A549 (cell line): ENCODE data around the gene HCRTR1. TPM values are rescaled to one million over a fixed set of nuclear protein-coding genes. Genes with fewer than 3 reads are reported as not detected.

Source experiments
- ATAC-seq, 2 experiments: fragments of 200-7000 bp in 1 of 2; fragments of >200 bp in 1 of 2; cut with Nextera tagmentation in 1 of 2; cut with Tn5 transposase in 1 of 2; 3 replicates each; pipeline versions ENCODE4 v1.8.0 to v1.9.1; 2018 to 2020; ENCODE audit warnings: mild to moderate bottlenecking in 1 of 2, moderate library complexity in 1 of 2
- CTCF ChIA-PET: fragments of 300-600 bp; sonication (Branson Sonifier 250); formaldehyde crosslinking; extraction: SDS; loops from one replicate; lab custom pipeline; 2021; ENCODE audit warnings: antibody characterized with exemption, inconsistent platforms; lab: Yijun Ruan, JAX
- POLR2A ChIA-PET: fragments of 350-600 bp; formaldehyde crosslinking; extraction: SDS; loops from one replicate; lab custom pipeline; 2021; ENCODE audit warnings: antibody characterized with exemption, inconsistent platforms; lab: Yijun Ruan, JAX
- DNase-seq, 2 experiments: peaks; one replicate each; pipeline versions ENCODE4 v3.0.0 to v3.0.0-alpha.2; 2011 to 2016; ENCODE audit warnings: low read depth in 1 of 2, low spot score in 1 of 2
- FAIRE-seq: peaks from 2 replicates; lab custom pipeline; 2011; peaks lifted over from hg19 to GRCh38; lab: Jason Lieb, UNC
- H3K27ac ChIP-seq, 2 experiments: fragments of >200 bp; sonication (Bioruptor Twin); formaldehyde crosslinking; 3 replicates each; pipeline ENCODE4 v1.5.1; 2016 to 2017
- H3K4me1 ChIP-seq: fragments of >200 bp; sonication (Bioruptor Twin); formaldehyde crosslinking; 3 replicates; pipeline ENCODE4 v1.6.1; 2016
- H3K4me2 ChIP-seq: fragments of >200 bp; sonication (Bioruptor Twin); formaldehyde crosslinking; 3 replicates; pipeline ENCODE4 v1.6.1; 2016
- H3K4me3 ChIP-seq: fragments of >200 bp; sonication (Bioruptor Twin); formaldehyde crosslinking; 3 replicates; pipeline ENCODE4 v1.5.1; 2016
- H3K9me3 ChIP-seq: fragments of >200 bp; sonication (Bioruptor Twin); formaldehyde crosslinking; 3 replicates; pipeline ENCODE4 v1.6.1; 2016
- BHLHE40 ChIP-seq: IDR thresholded peaks from 2 replicates; pipeline ENCODE4 v1.6.1; 2012; ENCODE audit warnings: low read depth, low read length, inconsistent platforms
- EP300 ChIP-seq, 2 experiments: fragments of >200 bp; sonication (Bioruptor Twin); formaldehyde crosslinking; IDR thresholded peaks; 2 replicates in 1 of 2; 3 replicates in 1 of 2; pipeline ENCODE4 v1.6.1; 2016 to 2017
- GATA3 ChIP-seq: IDR thresholded peaks from 2 replicates; pipeline ENCODE4 v1.6.1; 2012; ENCODE audit warnings: borderline replicate concordance
- HES2 ChIP-seq: fragments of >200 bp; sonication (Bioruptor Twin); formaldehyde crosslinking; IDR thresholded peaks from 2 replicates; pipeline ENCODE4 v1.6.1; 2016
- HOXA7 ChIP-seq: fragments of 250-450 bp; sonication (Bioruptor Pico); IDR thresholded peaks from 2 replicates; pipeline ENCODE4 v1.5.0; 2020; ENCODE audit warnings: mild to moderate bottlenecking, moderate library complexity
- HOXB5 ChIP-seq: fragments of 250-450 bp; sonication (Bioruptor Pico); IDR thresholded peaks from 2 replicates; pipeline ENCODE4 v1.5.0; 2020; ENCODE audit warnings: mild to moderate bottlenecking, moderate library complexity
- JUNB ChIP-seq: fragments of >200 bp; sonication (Bioruptor Twin); formaldehyde crosslinking; IDR thresholded peaks from 2 replicates; pipeline ENCODE4 v1.6.1; 2016
- KDM5A ChIP-seq: fragments of 200-600 bp; sonication (generic); IDR thresholded peaks from 2 replicates; pipeline ENCODE4 v1.6.1; 2016; ENCODE audit warnings: antibody characterized with exemption, mild to moderate bottlenecking
- MAFK ChIP-seq: fragments of 450-650 bp; IDR thresholded peaks from 2 replicates; pipeline ENCODE4 v1.6.1; 2014; ENCODE audit not compliant: partially characterized antibody
- MAZ ChIP-seq: fragments of 150-350 bp; IDR thresholded peaks from 2 replicates; pipeline ENCODE4 v1.6.1; 2014; ENCODE audit warnings: antibody characterized with exemption, low read depth, low read length, borderline replicate concordance
- NFE2L2 ChIP-seq: fragments of 150-350 bp; conservative IDR thresholded peaks from 2 replicates; pipeline ENCODE4 v1.6.1; 2014; ENCODE audit warnings: low read length
- POLR2A ChIP-seq: IDR thresholded peaks from 2 replicates; pipeline ENCODE4 v1.6.1; 2012; ENCODE audit warnings: mild to moderate bottlenecking, low read length
- POLR2AphosphoS2 ChIP-seq: conservative IDR thresholded peaks from 2 replicates; pipeline ENCODE4 v1.6.1; 2012; ENCODE audit warnings: low read length, improper control_type of control experiment, inconsistent platforms
- RAD21 ChIP-seq, 2 experiments: fragments of >200 bp in 1 of 2; sonication (Bioruptor Twin) in 1 of 2; formaldehyde crosslinking in 1 of 2; IDR thresholded peaks in 1 of 2; conservative IDR thresholded peaks in 1 of 2; 2 replicates in 1 of 2; 3 replicates in 1 of 2; pipeline ENCODE4 v1.6.1; 2012 to 2018; ENCODE audit warnings: inconsistent platforms in 1 of 2
- RARB ChIP-seq: fragments of 250-450 bp; sonication (Bioruptor Pico); IDR thresholded peaks from 2 replicates; pipeline ENCODE4 v1.8.0; 2021; ENCODE audit warnings: mild to moderate bottlenecking, moderate library complexity
- RCOR1 ChIP-seq: fragments of 150-350 bp; IDR thresholded peaks from 2 replicates; pipeline ENCODE4 v1.6.1; 2014; ENCODE audit warnings: antibody characterized with exemption, low read length, low read depth
- REST ChIP-seq: fragments of 200-600 bp; sonication (generic); IDR thresholded peaks from 2 replicates; pipeline ENCODE4 v1.6.1; 2016; ENCODE audit warnings: antibody characterized with exemption, mild to moderate bottlenecking, moderate library complexity
- RNF2 ChIP-seq: fragments of 200-600 bp; sonication (generic); IDR thresholded peaks from 2 replicates; pipeline ENCODE4 v1.6.1; 2016; ENCODE audit warnings: low read depth, mild to moderate bottlenecking, antibody characterized with exemption, moderate library complexity, borderline replicate concordance
- SREBF2 ChIP-seq: fragments of 450-650 bp; IDR thresholded peaks from 2 replicates; pipeline ENCODE4 v1.6.1; 2014; ENCODE audit warnings: mild to moderate bottlenecking, moderate library complexity
- TFCP2L1 ChIP-seq: fragments of 250-450 bp; sonication (Bioruptor Pico); IDR thresholded peaks from 2 replicates; pipeline ENCODE4 v1.5.0; 2021; ENCODE audit warnings: mild to moderate bottlenecking
- ZFP36 ChIP-seq: fragments of 450-650 bp; IDR thresholded peaks from 2 replicates; pipeline ENCODE4 v1.6.1; 2014; ENCODE audit warnings: borderline replicate concordance; ENCODE audit not compliant: partially characterized antibody
- ZNF302 ChIP-seq: fragments of 250-450 bp; sonication (Bioruptor Pico); IDR thresholded peaks from 2 replicates; pipeline ENCODE4 v1.9.0; 2021; ENCODE audit warnings: inconsistent platforms, mild to moderate bottlenecking, moderate library complexity
- ZSCAN20 ChIP-seq: fragments of 250-450 bp; sonication (Bioruptor Pico); IDR thresholded peaks from 2 replicates; pipeline ENCODE4 v1.8.0; 2022; ENCODE audit warnings: mild to moderate bottlenecking, moderate library complexity
- WGBS: methylation state at CpG from one replicate; pipeline ENCODE4 v1.1.6; 2017; ENCODE audit errors: missing lambda C conversion rate; 5-methylcytosine and 5-hydroxymethylcytosine counted together
- polyA plus RNA-seq, 4 experiments: library from polyadenylated mRNA; depleted of rRNA in 3 of 4; stranded (reverse); fragments of >200 nt; fragmentation: RNase III in 1 of 4; extraction: RNeasy Plus Mini Kit Qiagen cat#74134 plus additional on column Dnase treatment in 1 of 4; gene quantifications; 2 replicates in 3 of 4; 3 replicates in 1 of 4; pipeline ENCODE4 v1.2.3, GENCODE V29; 2011 to 2017
- TF ChIP-seq, protein P1 (sequence below): fragments of 250-450 bp; sonication (Bioruptor Pico); IDR thresholded peaks from 2 replicates; pipeline ENCODE4 v1.5.0; 2021; ENCODE audit warnings: mild to moderate bottlenecking, moderate library complexity, borderline replicate concordance
- TF ChIP-seq, protein P2 (sequence below): fragments of >200 bp; sonication (Bioruptor Twin); formaldehyde crosslinking; IDR thresholded peaks from 3 replicates; pipeline ENCODE4 v1.6.1; 2016

The HCRTR1 gene
- polyA plus RNA-seq, 2 of the 4 experiments (the other 2 are of a cell fraction), result not detected

GRCh38 chr1:31647106-31647505 is 29.6 kb downstream of the HCRTR1 start:
- WGBS, result 57% methylated on average over 2 of the region's 2 CpGs
- FAIRE-seq, result no peak
- no peak overlapping the region for H3K4me2 ChIP-seq
- no peak overlapping the region for H3K4me3 ChIP-seq
- peaks cover 11% of the 10 kb centered on the region for H3K4me1 ChIP-seq
- DNase-seq, result no peak
- TF ChIP-seq, protein P1, sequence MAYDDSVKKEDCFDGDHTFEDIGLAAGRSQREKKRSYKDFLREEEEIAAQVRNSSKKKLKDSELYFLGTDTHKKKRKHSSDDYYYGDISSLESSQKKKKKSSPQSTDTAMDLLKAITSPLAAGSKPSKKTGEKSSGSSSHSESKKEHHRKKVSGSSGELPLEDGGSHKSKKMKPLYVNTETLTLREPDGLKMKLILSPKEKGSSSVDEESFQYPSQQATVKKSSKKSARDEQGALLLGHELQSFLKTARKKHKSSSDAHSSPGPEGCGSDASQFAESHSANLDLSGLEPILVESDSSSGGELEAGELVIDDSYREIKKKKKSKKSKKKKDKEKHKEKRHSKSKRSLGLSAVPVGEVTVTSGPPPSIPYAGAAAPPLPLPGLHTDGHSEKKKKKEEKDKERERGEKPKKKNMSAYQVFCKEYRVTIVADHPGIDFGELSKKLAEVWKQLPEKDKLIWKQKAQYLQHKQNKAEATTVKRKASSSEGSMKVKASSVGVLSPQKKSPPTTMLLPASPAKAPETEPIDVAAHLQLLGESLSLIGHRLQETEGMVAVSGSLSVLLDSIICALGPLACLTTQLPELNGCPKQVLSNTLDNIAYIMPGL, result no peak
- no peak for TF ChIP-seq RCOR1
- no peak for TF ChIP-seq RNF2
- TF ChIP-seq HES2, result no peak
- no peak for TF ChIP-seq KDM5A
- TF ChIP-seq JUNB, result no peak
- no peak for TF ChIP-seq BHLHE40
- ATAC-seq, result no peak
- no peak overlapping the region for H3K27ac ChIP-seq
- no peaks in the 10 kb centered on the region for H3K9me3 ChIP-seq
- ChIA-PET CTCF (interaction anchor here (0.6 to 1.3 kb wide), 3 partner anchors 55 to 98 kb away, joined by 3 read pairs; no protein-coding TSS in a partner anchor), POLR2A (no interaction called here)

GRCh38 chr1:31648190-31648589 is 30.7 kb downstream of the HCRTR1 start:
- H3K4me2 ChIP-seq, result no peak overlapping the region
- no peaks in the 10 kb centered on the region for H3K9me3 ChIP-seq
- POLR2A ChIA-PET, result interaction anchor here (0.7 kb wide), 1 partner anchor 86 kb away, joined by 5 read pairs; no protein-coding TSS in a partner anchor
- H3K27ac ChIP-seq, result no peak overlapping the region
- no peak for TF ChIP-seq KDM5A
- TF ChIP-seq ZSCAN20, result no peak
- TF ChIP-seq RNF2, result no peak
- no peak for TF ChIP-seq POLR2AphosphoS2
- no peak for TF ChIP-seq POLR2A
- no peak for TF ChIP-seq GATA3
- CTCF ChIA-PET, result interaction anchor here (1.1 kb wide), 1 partner anchor 13 kb away, joined by 4 read pairs; no protein-coding TSS in a partner anchor
- no peak overlapping the region for H3K4me3 ChIP-seq
- no peak for FAIRE-seq
- 56% methylated on average over 2 of the region's 2 CpGs for WGBS
- ATAC-seq, result no peak
- H3K4me1 ChIP-seq, result peaks cover 7% of the 10 kb centered on the region
- DNase-seq, result no peak

- ATAC-seq (no peak), DNase-seq (no peak), FAIRE-seq (no peak)
- Histone ChIP-seq H3K4me2 (no peak overlapping the region), H3K4me3 (no peak overlapping the region), H3K4me1 (peaks cover under 1% of the 10 kb centered on the region), H3K9me3 (no peaks in the 10 kb centered on the region), H3K27ac (no peak overlapping the region)
- CTCF ChIA-PET, result interaction anchor here (1.1 kb wide), 1 partner anchor 12 kb away, joined by 4 read pairs; no protein-coding TSS in a partner anchor
- POLR2A ChIA-PET, result interaction anchor here (0.7 kb wide), 1 partner anchor 86 kb away, joined by 5 read pairs; no protein-coding TSS in a partner anchor
- TF ChIP-seq TFCP2L1 (CRISPR knock-in tag) (no peak), EP300 (IDR thresholded peaks at IDR 0.05) (no peak), ZNF302 (CRISPR knock-in tag) (no peak), KDM5A (no peak), GATA3 (no peak), RCOR1 (no peak), RARB (CRISPR knock-in tag) (no peak), HOXB5 (CRISPR knock-in tag) (no peak), HES2 (no peak), ZSCAN20 (no peak), POLR2A (no peak), MAFK (no peak), REST (no peak), RAD21 (conservative IDR thresholded peaks at IDR 0.05 in 1 of 2, IDR thresholded peaks at IDR 0.05 in 1 of 2) (no peak), ZFP36 (no peak), NFE2L2 (no peak), SREBF2 (no peak), MAZ (no peak), HOXA7 (CRISPR knock-in tag) (no peak)
- TF ChIP-seq, protein P2, sequence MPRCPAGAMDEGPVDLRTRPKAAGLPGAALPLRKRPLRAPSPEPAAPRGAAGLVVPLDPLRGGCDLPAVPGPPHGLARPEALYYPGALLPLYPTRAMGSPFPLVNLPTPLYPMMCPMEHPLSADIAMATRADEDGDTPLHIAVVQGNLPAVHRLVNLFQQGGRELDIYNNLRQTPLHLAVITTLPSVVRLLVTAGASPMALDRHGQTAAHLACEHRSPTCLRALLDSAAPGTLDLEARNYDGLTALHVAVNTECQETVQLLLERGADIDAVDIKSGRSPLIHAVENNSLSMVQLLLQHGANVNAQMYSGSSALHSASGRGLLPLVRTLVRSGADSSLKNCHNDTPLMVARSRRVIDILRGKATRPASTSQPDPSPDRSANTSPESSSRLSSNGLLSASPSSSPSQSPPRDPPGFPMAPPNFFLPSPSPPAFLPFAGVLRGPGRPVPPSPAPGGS, result no peak
- 79% methylated on average over 9 of the region's 9 CpGs for WGBS
Observed at GRCh38 chr1:31648641-31649357, 31.3 kb downstream of the HCRTR1 start.
